Calu3 (cell line): ENCODE measurements around the gene DBET. TPM values are rescaled to one million over a fixed set of nuclear protein-coding genes. Genes with fewer than 3 reads are reported as not detected.
"Not testable (repeated sequence)": the region's sequence is repeated elsewhere in the genome, so short reads cannot be mapped to it uniquely, and the experiment has no call there.

Experiments
- BruUV-seq: library from RNA; stranded (reverse); fragments of 400-500 nt; replicated peaks from 2 replicates; lab custom pipeline; 2021; lab: Mats Ljungman, UMichigan
- CTCF ChIA-PET: fragments of 300-600 bp; sonication (Branson Sonifier 250); formaldehyde crosslinking; loops from one replicate; lab custom pipeline; 2022; ENCODE audit warnings: antibody characterized with exemption; lab: Charles Lee
- DNase-seq: peaks from one replicate; pipeline ENCODE4 v3.0.0; 2022
- H3K27ac Mint-ChIP-seq: one replicate; pipeline ENCODE4 v1.8.0; 2022; ENCODE audit warnings: mixed read lengths; ENCODE audit not compliant: unreplicated experiment
- H3K27me3 Mint-ChIP-seq: one replicate; pipeline ENCODE4 v1.8.0; 2022; ENCODE audit warnings: mixed read lengths; ENCODE audit not compliant: unreplicated experiment
- H3K36me3 Mint-ChIP-seq: one replicate; pipeline ENCODE4 v1.8.0; 2022; ENCODE audit warnings: mild to moderate bottlenecking, moderate library complexity, mixed read lengths; ENCODE audit not compliant: insufficient read depth, unreplicated experiment
- H3K4me1 Mint-ChIP-seq: one replicate; pipeline ENCODE4 v1.8.0; 2022; ENCODE audit warnings: mild to moderate bottlenecking, low read depth, mixed read lengths; ENCODE audit not compliant: unreplicated experiment
- H3K4me3 Mint-ChIP-seq: one replicate; pipeline ENCODE4 v1.8.0; 2022; ENCODE audit warnings: mild to moderate bottlenecking, low read depth, moderate library complexity, mixed read lengths; ENCODE audit not compliant: unreplicated experiment
- H3K9me3 Mint-ChIP-seq: one replicate; pipeline ENCODE4 v1.8.0; 2022; ENCODE audit warnings: low read depth, mixed read lengths; ENCODE audit not compliant: unreplicated experiment
- CTCF ChIP-seq: fragments of 200-600 bp; IDR thresholded peaks from one replicate; pipeline ENCODE4 v1.8.0; 2022; ENCODE audit warnings: antibody characterized with exemption; ENCODE audit not compliant: unreplicated experiment
- intact Hi-C: fragments of 100-400 bp; cut with micrococcal nuclease; formaldehyde crosslinking; loops from one replicate; pipeline ENCODE4 v1.10.0; 2022; ENCODE audit not compliant: unreplicated experiment
- total RNA-seq: library from RNA; stranded (reverse); gene quantifications from 2 replicates; pipeline ENCODE4 v1.2.3, GENCODE V29; 2022

The DBET gene
- total RNA-seq, 1 experiment from 2014 or later = not detected

DNA sequence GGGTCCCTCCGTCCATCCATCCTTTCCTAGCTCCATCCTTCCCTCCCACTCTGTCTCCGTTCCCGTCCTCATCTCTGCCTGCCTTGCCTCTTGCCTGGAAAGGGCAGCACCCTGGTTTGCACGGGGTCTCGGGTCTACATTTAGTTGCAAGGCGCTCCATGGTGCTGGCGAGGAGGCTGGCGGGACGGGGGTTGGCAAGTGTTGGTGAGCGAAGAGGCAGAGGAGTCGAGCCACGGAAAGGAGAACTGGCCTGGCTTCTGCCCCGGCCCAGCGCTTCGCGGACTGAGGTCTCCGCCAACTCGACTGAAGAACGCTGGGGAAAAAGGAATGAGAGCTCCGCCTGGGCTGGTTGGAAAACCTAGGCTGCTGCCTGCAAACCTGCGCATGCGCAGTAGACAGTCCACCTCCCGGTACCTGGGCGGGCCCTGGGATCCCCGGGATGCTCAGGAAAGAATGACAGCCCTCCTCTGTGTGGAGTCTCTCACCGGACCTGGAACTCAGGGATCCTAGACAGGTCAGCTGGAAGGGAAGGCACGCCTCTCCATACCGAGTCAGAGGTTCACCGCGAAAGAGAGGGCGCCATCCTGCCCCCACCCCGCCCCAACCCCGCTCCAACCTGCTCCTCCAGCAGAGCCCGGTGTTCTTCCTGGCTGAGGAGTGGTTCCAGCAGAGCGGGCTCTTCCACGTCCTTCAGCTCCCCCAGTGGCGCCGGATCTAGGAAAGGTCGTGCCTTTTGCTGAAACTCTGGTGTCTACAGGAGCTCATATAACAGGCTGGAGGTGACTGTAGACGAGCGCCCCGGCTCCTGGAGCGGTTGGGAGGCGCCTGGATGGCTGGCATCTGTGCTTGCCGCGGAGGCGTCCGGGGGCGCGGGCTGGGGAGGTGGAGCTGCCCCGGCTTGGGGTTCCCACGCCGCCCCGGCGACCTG is 43.2 kb upstream of the DBET start:
- Mint-ChIP-seq H3K27ac (no peak overlapping the region), H3K27me3 (no peaks in the 10 kb centered on the region), H3K4me3 (no peak overlapping the region), H3K4me1 (no peaks in the 10 kb centered on the region), H3K9me3 (peaks cover 8% of the 10 kb centered on the region), H3K36me3 (no peaks in the 10 kb centered on the region)
- no TSS peak for BruUV-seq
- DNase-seq = no peak
- CTCF ChIA-PET = interaction anchor here (0.7 kb wide), 1 partner anchor 209 kb away, joined by 5 read pairs; no protein-coding TSS in a partner anchor
- intact Hi-C loops = no loop called here
- no peak for TF ChIP-seq CTCF

DNA sequence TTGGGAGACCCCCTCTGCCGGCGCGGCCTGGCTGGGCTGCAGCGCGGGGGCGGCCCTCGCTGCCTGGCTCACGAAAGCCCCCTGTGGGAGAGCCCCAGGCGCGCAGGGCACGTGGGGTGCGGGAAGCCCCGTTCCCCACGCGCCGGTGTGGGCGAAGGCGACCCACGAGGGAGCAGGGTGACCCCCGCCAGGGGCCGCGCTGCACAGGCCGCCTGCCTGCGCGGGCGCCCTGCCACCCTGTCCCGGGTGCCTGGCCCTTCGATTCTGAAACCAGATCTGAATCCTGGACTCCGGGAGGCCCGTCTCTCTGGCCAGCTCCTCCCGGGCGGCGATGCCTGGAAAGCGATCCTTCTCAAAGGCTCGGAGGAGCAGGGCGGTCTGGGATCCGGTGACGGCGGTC is 42.3 kb upstream of the DBET start:
- BruUV-seq, DNase-seq, H3K27ac Mint-ChIP-seq: not testable (repeated sequence)

GRCh38 chr4:190022614-190023281 is 41.6 kb upstream of the DBET start:
- DNase-seq, BruUV-seq, H3K4me3 Mint-ChIP-seq, CTCF ChIA-PET, intact Hi-C loops, H3K36me3 Mint-ChIP-seq, H3K27ac Mint-ChIP-seq, H3K9me3 Mint-ChIP-seq, H3K27me3 Mint-ChIP-seq, H3K4me1 Mint-ChIP-seq: not testable (repeated sequence)

More for the DNA sequence above, 42.3 kb upstream of the DBET start:
- H3K27me3 Mint-ChIP-seq, H3K4me1 Mint-ChIP-seq, H3K4me3 Mint-ChIP-seq, intact Hi-C loops, H3K9me3 Mint-ChIP-seq, H3K36me3 Mint-ChIP-seq: not testable (repeated sequence)
- CTCF ChIA-PET = interaction anchor here (0.7 kb wide), 1 partner anchor 210 kb away, joined by 5 read pairs; no protein-coding TSS in a partner anchor

- H3K4me1 Mint-ChIP-seq, H3K36me3 Mint-ChIP-seq, H3K27me3 Mint-ChIP-seq, H3K9me3 Mint-ChIP-seq, H3K27ac Mint-ChIP-seq, DNase-seq, intact Hi-C loops, CTCF ChIA-PET, BruUV-seq, H3K4me3 Mint-ChIP-seq: not testable (repeated sequence)
These were observed 37.1 kb upstream of the DBET start, which contains the start of gene FRG2 for GRCh38 chr4:190027156-190027555. Gene FRG2 (minus strand): TSS chr4:190027256. CDS start chr4:190027204, 52 bp downstream.

- H3K36me3 Mint-ChIP-seq, H3K9me3 Mint-ChIP-seq, BruUV-seq, H3K27me3 Mint-ChIP-seq, CTCF ChIA-PET, DNase-seq, H3K4me3 Mint-ChIP-seq, H3K4me1 Mint-ChIP-seq, H3K27ac Mint-ChIP-seq, intact Hi-C loops: not testable (repeated sequence)
These were observed 33.0 kb upstream of the DBET start for GRCh38 chr4:190031264-190031663.

DNA sequence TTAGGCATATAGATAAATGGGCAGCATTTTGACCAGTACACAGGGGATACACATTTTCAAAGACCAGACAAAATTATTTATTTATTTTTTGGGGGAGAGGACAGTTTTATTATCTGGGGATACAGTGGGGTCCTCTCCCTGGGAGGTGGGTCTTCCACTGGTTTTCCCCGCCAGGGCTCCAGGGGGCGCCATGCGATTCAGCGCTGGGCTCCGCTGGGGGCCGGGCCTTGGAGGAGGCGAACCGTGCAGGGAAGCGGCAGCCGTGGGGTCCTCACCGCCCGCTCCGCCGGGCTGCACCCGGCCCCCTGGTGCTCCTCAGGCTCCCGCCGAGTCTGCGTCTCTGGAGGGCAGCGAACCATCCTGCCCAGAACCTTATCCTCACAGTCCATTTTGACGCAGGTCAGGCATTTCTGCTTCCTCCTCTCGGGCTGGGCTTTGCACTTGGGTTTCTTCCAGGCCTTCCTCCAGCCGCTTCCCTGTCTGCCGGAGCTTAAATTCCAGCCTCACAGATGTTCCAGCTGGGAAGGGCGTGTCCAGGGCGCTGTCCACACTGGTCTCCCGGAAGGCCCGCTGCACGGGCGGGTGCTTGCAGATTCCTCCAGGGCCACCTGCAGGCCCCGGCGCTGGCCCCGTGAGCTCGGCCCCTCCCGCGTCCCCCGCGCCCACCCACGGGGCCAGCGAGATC is 26.5 kb upstream of the DBET start:
- peak; percentile 22 for DNase-seq
- H3K9me3 Mint-ChIP-seq, H3K27me3 Mint-ChIP-seq, BruUV-seq, CTCF ChIA-PET, intact Hi-C loops, H3K4me3 Mint-ChIP-seq, H3K4me1 Mint-ChIP-seq, H3K27ac Mint-ChIP-seq, H3K36me3 Mint-ChIP-seq: not testable (repeated sequence)

DNA sequence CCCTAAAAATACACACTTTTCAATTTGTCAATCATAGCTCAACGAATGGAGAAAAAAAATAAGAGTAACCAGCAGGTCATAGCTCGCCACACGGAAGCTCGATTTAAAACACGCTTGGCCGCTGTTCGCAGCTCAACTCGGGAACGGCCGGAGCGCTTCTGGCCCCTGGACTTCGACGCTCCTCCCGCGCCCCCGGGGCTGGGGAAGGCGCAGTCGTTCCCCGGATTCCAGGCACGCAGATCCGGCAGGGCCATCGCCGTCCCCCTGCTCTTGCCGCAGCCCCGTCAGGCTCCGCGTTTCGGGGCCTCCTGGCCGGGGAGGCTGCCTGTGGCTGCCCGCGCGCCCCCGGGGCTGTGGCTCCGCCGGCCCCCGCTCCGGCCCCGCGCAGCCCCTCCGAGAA is 23.4 kb upstream of the DBET start:
- H3K4me3 Mint-ChIP-seq, BruUV-seq, intact Hi-C loops, CTCF ChIA-PET, DNase-seq, H3K27ac Mint-ChIP-seq, H3K9me3 Mint-ChIP-seq, H3K36me3 Mint-ChIP-seq, H3K4me1 Mint-ChIP-seq, H3K27me3 Mint-ChIP-seq: not testable (repeated sequence)

- H3K27ac Mint-ChIP-seq, CTCF ChIA-PET, intact Hi-C loops: not testable (repeated sequence)
These were observed 16.7 kb upstream of the DBET start for GRCh38 chr4:190047627-190048026.

More at GRCh38 chr4:190047627-190048026, 16.7 kb upstream of the DBET start:
- not testable (repeated sequence) for H3K36me3 Mint-ChIP-seq, DNase-seq, H3K9me3 Mint-ChIP-seq, H3K4me1 Mint-ChIP-seq, BruUV-seq, H3K4me3 Mint-ChIP-seq, H3K27me3 Mint-ChIP-seq
